GM11168 (cell line): ENCODE measurements around the gene KRT78.

Experiments used
- in situ Hi-C: fragments of 300-500 bp; cut with MboI; formaldehyde crosslinking; loops from one replicate; pipeline ENCODE4 v1.12.0; 2022; ENCODE audit warnings: low sequenced_read_pairs; ENCODE audit not compliant: unreplicated experiment

The KRT78 gene, protein sequence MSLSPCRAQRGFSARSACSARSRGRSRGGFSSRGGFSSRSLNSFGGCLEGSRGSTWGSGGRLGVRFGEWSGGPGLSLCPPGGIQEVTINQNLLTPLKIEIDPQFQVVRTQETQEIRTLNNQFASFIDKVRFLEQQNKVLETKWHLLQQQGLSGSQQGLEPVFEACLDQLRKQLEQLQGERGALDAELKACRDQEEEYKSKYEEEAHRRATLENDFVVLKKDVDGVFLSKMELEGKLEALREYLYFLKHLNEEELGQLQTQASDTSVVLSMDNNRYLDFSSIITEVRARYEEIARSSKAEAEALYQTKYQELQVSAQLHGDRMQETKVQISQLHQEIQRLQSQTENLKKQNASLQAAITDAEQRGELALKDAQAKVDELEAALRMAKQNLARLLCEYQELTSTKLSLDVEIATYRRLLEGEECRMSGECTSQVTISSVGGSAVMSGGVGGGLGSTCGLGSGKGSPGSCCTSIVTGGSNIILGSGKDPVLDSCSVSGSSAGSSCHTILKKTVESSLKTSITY

DNA sequence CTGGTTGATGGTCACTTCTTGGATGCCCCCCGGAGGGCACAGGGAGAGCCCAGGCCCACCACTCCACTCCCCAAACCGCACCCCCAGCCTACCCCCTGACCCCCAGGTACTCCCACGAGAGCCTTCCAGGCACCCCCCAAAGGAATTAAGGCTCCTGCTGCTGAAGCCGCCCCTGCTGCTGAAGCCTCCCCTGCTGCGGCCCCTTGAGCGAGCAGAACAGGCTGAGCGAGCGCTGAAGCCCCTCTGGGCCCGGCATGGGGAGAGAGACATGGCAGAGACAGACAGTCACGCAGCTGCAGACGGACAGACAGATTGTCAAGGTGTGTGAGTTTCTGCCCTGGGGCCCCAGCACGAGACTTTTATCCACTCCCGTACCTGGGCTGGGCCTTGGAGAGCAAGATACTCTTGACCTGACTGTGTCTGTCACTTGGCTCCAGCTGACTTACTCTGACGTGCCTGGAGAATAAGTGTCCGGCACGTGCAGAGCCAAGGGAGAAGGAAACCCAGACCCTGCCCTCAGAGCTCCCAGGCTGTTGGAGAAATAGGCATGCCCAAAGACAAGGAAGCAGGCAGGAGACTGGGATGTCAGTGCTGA, at the start of gene KRT78:
KRT78 (minus strand) TSS at position 334 of the 595 bp plus-strand sequence; CDS start at position 270, 64 bp downstream.
- in situ Hi-C loops, result no loop called here

DNA sequence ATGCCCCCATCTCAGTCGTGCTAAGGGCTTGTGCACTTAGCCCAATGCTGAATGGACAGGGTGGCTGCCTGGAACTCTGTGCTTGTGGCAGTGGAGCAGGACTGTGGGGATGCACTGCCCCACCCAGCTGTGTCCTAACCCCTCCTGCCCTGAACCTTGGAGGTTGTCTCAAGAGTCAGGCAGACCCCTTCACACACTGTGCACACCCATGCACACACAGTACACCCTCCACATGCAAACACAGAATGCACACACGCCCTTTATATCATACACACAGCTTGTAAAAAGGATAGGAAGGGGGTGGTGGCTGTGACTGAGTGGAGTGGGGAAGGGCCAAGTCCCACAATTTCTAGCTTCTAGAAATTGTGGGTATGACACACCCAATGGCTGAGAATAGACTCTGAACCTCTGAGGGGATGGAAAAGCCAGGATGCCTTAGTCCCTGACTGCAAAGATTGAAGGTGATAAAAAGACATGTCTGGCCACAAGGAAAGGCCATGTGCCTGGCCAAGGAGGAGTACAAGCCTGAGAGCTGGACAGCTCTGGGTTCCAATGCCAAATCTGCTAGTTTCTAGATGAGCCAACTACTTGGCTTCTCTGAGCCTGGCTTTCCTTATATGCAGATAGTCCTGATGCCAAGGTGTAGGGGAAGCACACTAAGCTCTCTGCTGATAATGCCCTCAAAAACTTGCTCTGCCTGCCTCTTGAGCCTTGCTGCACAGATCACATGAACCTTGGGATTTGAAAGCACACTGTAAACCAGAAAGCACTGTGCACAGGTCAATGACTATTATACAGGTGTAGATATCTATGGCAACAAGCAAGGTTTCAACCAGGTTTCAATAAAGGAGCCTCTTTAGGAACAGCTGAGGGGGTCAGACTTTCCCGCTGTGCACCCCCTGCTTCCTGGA, 47.7 kb upstream of the KRT78 start:
- in situ Hi-C loops, result no loop called here

DNA sequence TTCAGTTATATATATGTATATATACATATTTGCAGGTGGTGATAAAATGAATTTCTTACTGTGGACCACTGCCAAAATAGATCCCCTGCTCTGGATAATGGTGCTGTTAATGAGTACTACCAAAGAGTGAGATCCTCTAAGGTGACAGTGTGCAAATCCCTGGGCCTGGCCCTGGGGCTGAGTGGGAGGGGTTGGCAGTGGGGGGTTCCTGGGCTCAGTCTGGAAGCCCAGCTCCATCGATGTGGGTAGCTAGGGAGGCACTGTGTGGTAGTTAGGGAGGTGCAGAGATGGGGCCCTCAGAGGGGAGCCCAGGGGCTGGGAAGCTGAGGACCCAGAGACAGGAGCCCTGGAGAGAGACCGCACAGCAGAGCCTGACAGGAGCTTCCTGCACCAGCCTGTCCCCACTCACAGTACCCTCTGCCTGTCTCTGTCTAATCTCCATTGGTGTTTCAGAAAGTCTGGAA, 47.0 kb upstream of the KRT78 start:
- in situ Hi-C loops, result no loop called here

DNA sequence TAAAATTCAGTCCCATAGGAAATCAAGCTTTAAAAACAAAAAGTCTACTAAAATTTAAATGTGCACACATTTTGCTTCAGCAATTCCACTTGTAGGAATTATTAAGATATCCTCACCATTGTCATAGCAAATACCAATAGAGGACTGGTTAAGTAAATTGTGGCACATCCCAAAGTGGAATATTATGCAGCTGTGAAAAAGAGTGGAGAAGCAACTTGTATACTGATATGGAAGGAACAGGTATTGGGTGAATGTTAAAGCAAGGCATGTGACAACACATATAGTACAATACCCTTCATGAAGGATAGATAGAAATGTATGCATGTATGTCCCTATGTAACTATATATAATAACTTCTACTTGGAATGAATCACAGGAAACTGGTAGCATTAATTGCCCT, 44.2 kb upstream of the KRT78 start:
- in situ Hi-C loops, result no loop called here

DNA sequence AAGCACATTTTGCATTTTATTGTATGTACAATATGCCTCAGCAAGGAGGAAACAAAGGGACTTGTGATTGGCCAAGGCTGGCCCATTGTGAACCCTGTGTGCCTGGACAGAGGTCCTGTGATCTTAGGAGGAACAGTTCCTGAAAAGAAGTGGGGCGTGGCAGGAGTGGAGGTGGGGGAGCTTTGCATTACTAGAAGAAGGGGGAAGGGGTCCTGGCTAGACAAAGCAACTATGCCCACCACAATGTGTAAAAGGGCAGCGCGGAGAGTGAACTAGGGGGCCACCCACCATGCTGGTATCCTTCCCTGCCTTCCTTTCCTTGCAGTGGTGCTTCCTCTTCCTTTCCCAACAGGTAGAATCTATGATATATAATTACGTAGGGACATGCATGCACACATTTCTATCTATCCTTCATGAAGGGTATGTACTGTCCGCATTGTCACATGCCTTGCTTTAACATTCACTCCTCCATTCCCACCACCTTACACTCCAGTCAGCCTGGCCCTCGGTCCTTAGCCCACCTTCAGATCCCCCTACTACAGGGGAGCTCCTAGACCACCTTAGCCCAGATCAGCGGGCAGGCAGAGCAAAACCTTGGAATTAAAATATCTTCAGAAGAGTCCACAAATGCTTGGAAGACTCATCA, 43.5 kb upstream of the KRT78 start:
- in situ Hi-C loops, result no loop called here

DNA sequence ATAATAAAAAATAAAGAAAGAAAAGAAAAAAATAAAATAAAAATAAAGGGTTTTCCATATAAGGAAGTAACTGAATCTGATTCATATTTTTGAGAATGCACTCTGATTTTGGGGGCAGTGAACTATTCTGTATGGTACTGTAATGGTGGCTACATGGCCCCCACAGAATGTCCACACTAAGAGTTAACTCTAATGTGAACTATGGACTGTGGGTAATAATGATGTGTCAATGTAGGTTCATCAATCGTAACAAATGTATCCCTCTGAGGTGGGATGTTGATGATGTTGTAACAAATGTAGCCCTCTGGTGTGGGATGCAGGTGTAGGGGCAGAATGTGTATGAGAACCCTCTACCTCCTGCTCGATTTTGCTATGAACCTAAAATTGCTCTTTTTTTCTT, 42.2 kb upstream of the KRT78 start:
- in situ Hi-C loops, result no loop called here

DNA sequence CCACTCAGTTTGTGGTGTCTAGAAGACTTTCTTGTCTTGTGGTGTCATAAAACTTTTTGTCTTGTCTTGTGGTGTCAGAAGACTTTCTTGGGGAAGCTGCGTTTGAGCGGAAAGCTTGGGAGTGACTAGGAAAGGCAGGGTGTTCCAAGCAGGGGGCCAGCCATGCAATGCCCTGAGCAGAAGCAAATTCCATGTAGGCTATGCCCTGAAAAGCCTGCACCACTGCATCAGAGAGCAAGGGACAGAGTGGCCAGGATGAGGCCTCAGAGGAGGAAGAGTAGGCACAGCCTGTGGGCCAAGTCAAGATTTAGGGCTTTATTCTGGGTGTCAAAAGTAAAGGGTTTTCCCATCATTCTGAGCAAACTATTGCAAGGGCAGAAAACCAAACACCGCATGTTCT, 41.6 kb upstream of the KRT78 start:
- in situ Hi-C loops, result no loop called here

DNA sequence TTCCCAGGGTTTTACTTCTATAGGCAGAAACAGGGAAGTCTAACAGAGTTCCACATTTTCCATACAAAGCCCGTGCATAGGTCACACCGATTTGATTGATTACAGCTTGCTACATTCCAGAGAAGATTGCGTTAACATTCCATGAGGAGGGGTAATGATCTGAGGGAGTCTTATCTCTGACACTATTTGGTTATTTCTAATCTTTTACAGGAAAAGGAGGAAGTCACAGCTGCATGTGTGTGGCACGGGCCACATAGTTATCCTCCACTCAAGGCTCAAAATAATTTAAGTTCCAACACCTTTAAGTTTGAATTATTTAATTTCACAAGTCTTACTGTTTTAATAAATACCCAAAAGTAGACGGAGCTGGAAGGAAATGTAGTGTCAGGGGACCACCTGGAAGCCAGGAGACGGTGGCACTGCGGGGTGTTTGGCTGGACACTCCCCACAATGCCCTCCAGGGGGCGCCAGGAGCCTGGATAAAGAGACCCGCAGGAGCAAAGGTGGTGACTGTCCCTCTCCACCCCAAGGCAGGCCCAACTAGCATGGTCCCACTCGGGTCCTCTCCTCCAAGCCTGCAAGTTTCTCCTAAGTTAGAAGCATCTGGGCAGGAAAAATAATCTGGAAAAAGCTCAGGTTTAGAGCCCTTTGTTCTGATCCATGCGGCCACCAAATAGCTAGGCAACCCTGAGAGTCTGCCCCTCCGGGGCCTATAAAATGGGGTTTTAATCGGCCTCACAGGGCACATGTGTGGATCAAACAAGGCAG, 35.9 kb upstream of the KRT78 start:
- in situ Hi-C loops, result loop anchor here (5.0 to 10.0 kb wide), 2 partner anchors 93 to 300 kb away; no protein-coding TSS in a partner anchor

DNA sequence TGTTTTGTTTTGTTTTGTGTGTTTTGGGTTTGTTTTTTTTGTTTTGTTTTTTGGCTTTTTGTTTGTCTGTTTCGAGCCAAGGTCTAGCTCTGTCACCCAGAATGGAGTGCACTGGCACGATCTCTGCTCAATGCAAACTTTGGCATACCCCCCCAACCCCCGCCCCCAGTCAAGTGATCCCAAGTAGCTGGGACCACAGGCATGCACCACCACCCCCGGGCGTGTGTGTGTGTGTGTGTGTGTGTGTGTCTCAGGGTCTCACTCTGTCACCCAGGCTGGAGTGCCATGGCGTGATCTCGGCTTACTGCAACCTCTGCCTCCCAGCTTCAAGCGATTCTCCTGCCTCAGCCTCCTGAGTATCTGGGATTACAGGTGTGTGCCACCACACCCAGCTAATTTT, 31.7 kb upstream of the KRT78 start:
- in situ Hi-C loops, result loop anchor here (10.0 kb wide), 1 partner anchor 296 kb away; no protein-coding TSS in a partner anchor

DNA sequence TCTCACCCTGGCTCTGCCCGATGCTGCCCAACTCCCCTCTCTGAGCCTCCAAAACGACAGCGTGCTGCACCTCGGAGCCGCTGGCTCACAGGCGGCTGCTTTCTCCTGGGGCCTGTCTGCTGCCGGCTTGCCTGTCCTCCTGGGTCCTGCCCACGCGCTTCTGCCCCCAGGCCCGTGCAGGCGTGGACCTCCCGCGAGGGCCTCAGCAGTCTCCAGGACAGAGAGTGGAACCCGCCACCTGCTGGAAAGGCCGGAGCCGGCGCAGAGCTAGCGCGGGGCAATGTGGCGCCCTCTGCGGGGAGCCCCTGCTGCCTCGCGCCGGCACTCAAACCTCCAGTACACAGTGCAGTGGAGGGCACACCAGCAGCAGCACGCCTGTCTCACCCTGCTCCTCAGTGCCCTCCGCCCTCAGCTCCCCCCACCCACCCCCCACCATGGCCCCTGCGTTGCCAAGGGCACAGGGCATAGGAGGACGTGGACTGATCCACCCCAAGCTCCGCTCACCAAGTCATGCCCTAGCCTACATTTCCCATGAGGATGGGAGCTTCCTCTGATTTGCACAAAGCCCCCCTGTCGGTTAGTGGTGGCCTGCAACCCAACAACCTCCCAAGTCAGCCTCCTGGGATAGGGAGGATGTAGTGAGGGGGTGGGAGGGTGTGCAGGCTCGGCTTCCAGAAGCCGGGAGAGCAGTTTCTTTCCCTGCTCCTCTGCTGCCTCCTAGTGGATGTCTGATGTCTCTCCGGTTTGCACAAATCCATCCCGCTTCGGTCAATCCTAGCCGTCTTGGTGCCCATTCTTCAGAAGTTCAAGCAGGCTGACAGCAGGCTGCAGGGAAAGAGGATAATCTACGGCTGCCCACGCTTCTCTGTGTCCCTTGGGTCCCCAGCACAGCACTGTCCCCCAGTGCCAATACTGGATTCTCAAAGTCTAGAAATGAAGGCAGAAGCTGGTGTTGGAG, 30.9 kb upstream of the KRT78 start:
- in situ Hi-C loops, result loop anchor here (10.0 kb wide), 2 partner anchors 295 to 495 kb away; partner anchors contain the start of gene KRT84

DNA sequence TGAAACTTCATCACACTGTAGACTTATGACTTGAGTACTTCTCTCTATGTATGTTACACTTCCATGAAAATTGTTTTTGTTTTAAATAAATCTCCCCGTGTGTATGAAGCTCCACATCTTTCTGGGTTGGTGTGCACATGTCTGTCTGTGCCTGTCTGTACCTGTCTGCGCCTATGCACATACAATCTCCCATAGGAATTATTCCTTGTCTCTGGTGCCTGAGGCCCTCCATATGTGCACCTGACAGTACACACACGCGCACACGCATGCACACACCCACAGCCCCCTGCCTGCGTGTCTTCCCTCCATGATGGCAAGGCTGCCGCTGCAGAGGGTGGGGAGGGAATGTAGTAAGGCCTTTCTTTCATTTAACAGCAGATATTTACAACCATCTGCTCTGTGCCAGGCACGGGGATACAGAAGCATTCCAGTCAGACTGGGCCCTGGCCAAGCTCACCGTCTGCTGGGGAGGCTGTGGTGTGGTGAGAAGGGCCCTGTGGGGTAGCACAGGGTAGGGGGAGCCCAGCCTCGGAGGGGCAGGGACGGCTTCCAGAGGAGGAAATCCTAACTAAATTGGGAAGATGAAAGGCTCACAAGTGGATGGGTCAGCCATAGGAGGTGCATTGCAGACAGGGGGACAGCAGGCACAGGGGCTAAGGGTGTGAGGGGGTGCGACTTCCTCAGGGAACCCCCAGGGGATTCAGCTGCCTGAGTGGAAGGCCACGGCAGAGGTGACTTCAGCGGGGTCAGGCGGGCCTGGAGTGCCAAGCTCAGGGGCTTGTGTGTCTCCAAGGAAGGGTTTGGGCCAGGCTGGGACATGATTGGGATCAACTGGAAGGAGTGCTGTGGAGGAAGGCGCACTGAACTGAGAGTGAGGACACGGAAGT, 30.0 kb upstream of the KRT78 start:
- in situ Hi-C loops, result loop anchor here (10.0 kb wide), 1 partner anchor 494 kb away; the partner anchor contains the start of gene KRT84

DNA sequence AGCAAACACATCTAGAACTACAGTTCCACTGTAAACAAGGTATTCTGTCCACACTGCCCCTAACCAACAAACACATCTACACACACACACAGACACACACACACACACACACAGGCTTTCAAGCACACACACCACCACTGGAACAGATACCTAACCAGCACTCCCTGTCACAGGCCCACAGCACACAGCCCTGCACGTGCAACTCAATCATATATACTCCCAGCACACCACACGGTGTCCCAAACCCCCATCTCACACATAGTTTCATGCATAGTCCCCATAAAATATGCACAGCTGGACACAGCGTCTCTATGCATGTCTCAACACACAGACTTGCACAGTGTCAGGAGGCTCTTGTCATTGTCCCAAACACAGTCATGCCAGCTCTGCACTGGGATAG, 28.4 kb upstream of the KRT78 start:
- in situ Hi-C loops, result loop anchor here (10.0 kb wide), 1 partner anchor 492 kb away; the partner anchor contains the start of gene KRT84

DNA sequence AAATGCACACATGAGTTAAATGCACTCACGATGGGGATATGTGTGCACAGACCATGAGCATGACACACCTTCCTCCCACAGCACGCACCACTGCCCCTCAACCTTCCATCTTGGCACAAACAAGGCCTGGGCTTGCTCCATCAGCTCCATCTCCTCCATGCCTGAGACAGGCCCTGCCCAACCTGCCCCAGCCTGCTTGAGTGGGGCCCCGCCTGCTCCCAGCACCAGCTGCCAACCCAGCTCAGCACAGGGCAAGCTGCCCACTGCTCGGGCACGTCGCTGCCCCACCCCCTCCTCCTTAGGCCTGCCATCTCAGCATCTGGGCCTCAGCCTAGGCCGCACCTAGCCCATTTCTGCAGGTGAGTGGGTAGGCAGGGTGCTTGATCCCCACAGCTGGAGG, 27.6 kb upstream of the KRT78 start:
- in situ Hi-C loops, result loop anchor here (10.0 kb wide), 1 partner anchor 492 kb away; the partner anchor contains the start of gene KRT84

DNA sequence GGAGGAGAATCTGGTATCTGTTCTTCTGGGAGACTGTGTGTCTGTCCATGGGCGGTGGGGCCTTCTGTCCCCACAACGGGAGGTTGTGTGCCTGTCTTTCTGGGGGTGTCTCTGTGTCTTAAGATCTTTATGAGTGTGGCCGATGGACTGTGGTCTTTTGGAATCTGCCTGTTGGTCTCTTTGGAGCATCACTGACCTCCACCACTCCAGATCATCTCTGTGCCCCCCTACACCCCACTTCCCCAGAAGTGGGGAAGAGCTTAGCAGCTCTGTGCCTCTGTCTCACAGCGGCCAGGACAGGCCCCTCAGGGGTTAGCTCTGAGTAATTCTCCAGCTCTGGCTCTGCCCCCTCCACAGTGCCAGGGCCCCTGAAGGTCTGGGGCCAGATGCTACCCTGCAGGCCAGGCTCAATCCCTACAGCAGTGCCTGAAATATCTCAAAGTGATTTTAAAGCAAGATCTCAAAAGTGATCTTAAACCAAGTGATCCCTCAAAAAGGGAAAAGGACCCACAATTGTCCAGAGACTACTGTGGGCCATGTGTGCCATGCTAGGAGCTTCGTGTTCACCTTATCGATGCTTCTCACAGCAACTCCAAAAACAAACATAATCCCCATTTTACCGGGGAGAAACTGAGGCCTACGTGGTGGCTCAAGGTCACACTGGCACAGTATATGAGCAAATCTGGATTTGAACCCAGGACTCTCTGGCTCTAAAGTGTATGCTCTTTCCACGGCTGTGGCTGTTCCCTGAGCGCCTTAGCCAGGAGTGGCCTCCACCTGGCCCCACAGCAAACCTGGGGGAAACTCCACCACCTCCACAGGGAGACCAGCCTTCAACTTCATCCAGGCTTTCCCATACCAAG, 26.0 kb upstream of the KRT78 start:
- in situ Hi-C loops, result loop anchor here (10.0 kb wide), 1 partner anchor 490 kb away; the partner anchor contains the start of gene KRT84

DNA sequence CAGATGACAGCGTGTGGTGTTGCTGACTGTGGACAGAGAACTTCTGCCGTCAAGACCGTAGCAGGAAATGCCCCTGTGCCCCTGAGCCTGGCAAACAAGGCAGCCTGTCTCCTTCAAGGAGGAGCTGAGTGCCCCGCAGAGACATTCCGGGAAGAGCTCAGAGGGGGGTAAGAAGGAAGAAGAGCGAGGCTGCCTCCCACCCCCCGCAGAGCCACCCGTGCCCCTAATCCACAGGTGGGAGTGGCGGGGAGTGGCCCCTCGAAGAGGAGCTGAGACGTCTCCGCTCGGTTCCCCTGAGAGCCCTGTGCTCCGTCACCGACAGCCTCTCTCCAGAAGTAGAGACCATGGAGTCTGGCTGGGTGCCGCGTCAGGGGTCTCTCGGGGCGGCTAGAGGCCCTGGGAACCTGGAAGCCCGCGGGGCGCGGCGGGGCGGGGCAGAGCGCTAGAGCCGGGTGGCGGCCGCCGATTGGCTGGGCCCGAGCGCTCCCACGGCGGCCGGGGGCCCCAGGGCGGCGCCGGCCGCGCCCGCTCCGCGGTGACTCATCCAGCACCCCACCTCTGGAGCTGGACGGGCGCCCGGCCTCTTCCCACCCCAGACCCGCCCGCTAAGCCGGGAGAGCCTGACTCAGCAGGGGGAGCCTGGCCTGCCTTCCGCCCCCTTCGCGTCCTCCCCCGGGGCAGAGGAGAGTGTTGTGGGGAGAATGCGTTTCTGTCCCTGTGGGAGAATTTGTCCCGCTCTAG, 25.2 kb upstream of the KRT78 start:
- in situ Hi-C loops, result loop anchor here (10.0 kb wide), 1 partner anchor 489 kb away; the partner anchor contains the start of gene KRT84
